ENCODE data around the gene GOLGA6L26. TPM values are rescaled to one million over a fixed set of nuclear protein-coding genes. Genes with fewer than 3 reads are reported as not detected.
A peak's percentile ranks its signal among the peaks of the same experiment; 100 is the strongest.
"Not testable (repeated sequence)": the region's sequence is repeated elsewhere in the genome, so short reads cannot be mapped to it uniquely, and the experiment has no call there.

GOLGA6L26 gene
- total and polyA plus RNA-seq, 2 of the 4 experiments (the other 2 are of a cell fraction): not detected

DNA sequence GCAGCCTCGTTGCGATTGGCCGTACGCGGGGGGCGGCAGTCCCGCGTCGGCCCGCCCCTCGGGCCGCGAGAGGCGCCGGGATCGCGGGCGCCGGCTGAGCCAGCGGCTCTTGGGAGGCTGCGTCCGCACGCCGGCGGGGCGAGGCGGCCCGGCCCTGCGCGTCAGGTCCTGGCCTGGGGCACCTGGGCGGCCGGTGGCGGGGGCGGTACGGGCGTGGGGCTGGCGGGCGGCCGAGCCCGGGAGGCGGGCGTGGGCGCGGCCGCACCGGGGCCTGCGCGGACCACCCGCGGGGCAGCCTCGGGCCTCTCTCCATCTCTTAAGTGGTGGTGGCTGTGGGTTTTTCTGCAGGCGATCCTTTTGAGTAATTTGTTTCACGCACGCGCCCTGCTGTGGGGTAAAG, 30.3 kb downstream of the GOLGA6L26 start:
- dilution Hi-C loops (cut with HindIII; ENCODE audit: low sequenced_read_pairs, unreplicated experiment): not testable (repeated sequence)
- peak overlapping the region; percentile 72 for H2AFZ ChIP-seq (replicated peaks; ENCODE audit: low read length, poor library complexity)

DNA sequence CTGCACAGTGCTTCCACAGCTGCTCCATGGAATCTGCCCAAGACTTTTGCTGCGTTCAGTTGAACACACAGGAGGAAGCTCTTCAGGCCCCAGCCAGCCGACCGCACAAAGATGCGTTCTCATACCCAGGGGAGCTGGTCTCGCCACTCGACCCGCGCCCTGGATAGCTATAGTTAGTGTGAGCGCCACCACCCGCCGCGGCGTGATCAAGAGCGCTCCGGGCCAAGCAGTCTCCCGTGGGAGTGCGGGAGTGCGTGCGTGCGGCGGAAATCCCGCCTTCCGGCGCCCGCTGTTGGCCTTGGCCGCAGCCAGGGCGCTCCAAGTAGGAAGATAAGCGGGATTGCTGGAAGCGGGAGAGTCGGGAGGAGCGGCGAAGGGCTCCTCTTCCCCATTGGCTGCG, 30.8 kb downstream of the GOLGA6L26 start:
- H4K20me1 ChIP-seq (ENCODE audit: insufficient read depth, low read length); CTCF ChIA-PET; H2BK20ac ChIP-seq (ENCODE audit: low read depth, low read length); H2BK15ac ChIP-seq (ENCODE audit: low read depth, low read length); H3K9me3 ChIP-seq (ENCODE audit: control insufficient read depth, insufficient read depth, low read length); H3K23ac ChIP-seq (ENCODE audit: low read depth, low read length); H2AK5ac ChIP-seq (ENCODE audit: low read depth, low read length); H2AK9ac ChIP-seq (replicated peaks; ENCODE audit: low read depth, low read length, poor library complexity); H4K8ac ChIP-seq (ENCODE audit: low read depth in 2 of 2, low read length in 2 of 2); H3K14ac ChIP-seq (replicated peaks; ENCODE audit: low read depth, low read length); dilution Hi-C loops (cut with HindIII; ENCODE audit: low sequenced_read_pairs, unreplicated experiment); intact Hi-C loops (cut with micrococcal nuclease); H3K9me1 ChIP-seq (ENCODE audit: insufficient read depth, low read length); H3K4ac ChIP-seq (ENCODE audit: low read depth, low read length); H3K4me1 ChIP-seq (ENCODE audit: control insufficient read depth, insufficient read depth, low read length); POLR2A ChIA-PET (ENCODE audit: unreplicated experiment); H2BK120ac ChIP-seq (ENCODE audit: low read depth, low read length); H4K5ac ChIP-seq (ENCODE audit: low read depth, low read length); H3K27me3 ChIP-seq (ENCODE audit: control insufficient read depth, insufficient read depth, low read length); H2AFZ ChIP-seq (replicated peaks; ENCODE audit: low read length, poor library complexity); BruUV-seq (replicated peaks); H3K27ac ChIP-seq (ENCODE audit: insufficient read depth, low read length); DNase-seq; H2BK5ac ChIP-seq (ENCODE audit: low read depth, low read length, poor library complexity, severe bottlenecking); in situ Hi-C loops (cut with MboI; ENCODE audit: low sequenced_read_pairs); H3K9ac ChIP-seq (ENCODE audit: low read depth, low read length); H3K56ac ChIP-seq (ENCODE audit: extremely low read depth, insufficient read depth, low read length); H4K91ac ChIP-seq (ENCODE audit: insufficient read depth, low read depth, low read length); H3K18ac ChIP-seq (ENCODE audit: low read depth, low read length): not testable (repeated sequence)
- peak overlapping the region; percentile 38 for H3K4me3 ChIP-seq (ENCODE audit: insufficient read depth, low read depth, low read length)
- ATAC-seq (ENCODE audit: low read depth): peak; percentile 46; the same call in 1 of the 2 replicates
- WGBS, 2 experiments (ENCODE audit: extremely low coverage in 2 of 2, insufficient read length in 1 of 2): no CpG with 5 or more reads among the region's 33 CpGs
- peak overlapping the region; percentile 74 for H3K4me2 ChIP-seq (ENCODE audit: low read depth, low read length)
- peaks cover 9 to 17% of the 10 kb centered on the region in 2 experiments for H3K79me1 ChIP-seq (ENCODE audit: low read depth in 1 of 2, low read length in 2 of 2)
- peaks cover 11% of the 10 kb centered on the region for H3K36me3 ChIP-seq (ENCODE audit: control insufficient read depth, insufficient read depth, low read length)

More for the DNA sequence above, 30.3 kb downstream of the GOLGA6L26 start:
- H3K56ac ChIP-seq (ENCODE audit: extremely low read depth, insufficient read depth, low read length); ATAC-seq (ENCODE audit: low read depth); H3K9me3 ChIP-seq (ENCODE audit: control insufficient read depth, insufficient read depth, low read length); BruUV-seq (replicated peaks); in situ Hi-C loops (cut with MboI; ENCODE audit: low sequenced_read_pairs); H3K4ac ChIP-seq (ENCODE audit: low read depth, low read length); POLR2A ChIA-PET (ENCODE audit: unreplicated experiment); intact Hi-C loops (cut with micrococcal nuclease); H4K5ac ChIP-seq (ENCODE audit: low read depth, low read length); H4K91ac ChIP-seq (ENCODE audit: insufficient read depth, low read depth, low read length); H3K23ac ChIP-seq (ENCODE audit: low read depth, low read length); H3K18ac ChIP-seq (ENCODE audit: low read depth, low read length); H2BK15ac ChIP-seq (ENCODE audit: low read depth, low read length); CTCF ChIA-PET; H3K4me1 ChIP-seq (ENCODE audit: control insufficient read depth, insufficient read depth, low read length); H2BK20ac ChIP-seq (ENCODE audit: low read depth, low read length); H2BK120ac ChIP-seq (ENCODE audit: low read depth, low read length); H2AK9ac ChIP-seq (replicated peaks; ENCODE audit: low read depth, low read length, poor library complexity); H2AK5ac ChIP-seq (ENCODE audit: low read depth, low read length); H4K20me1 ChIP-seq (ENCODE audit: insufficient read depth, low read length); H3K27me3 ChIP-seq (ENCODE audit: control insufficient read depth, insufficient read depth, low read length); H2BK5ac ChIP-seq (ENCODE audit: low read depth, low read length, poor library complexity, severe bottlenecking); H3K14ac ChIP-seq (replicated peaks; ENCODE audit: low read depth, low read length); H3K9me1 ChIP-seq (ENCODE audit: insufficient read depth, low read length): not testable (repeated sequence)
- Histone ChIP-seq H4K8ac (ENCODE audit: low read depth in 2 of 2, low read length in 2 of 2) (0 out of 4 replicates have a peak overlapping the region, but pooled peaks of 1 of the 2 experiments have one; percentile 63), H3K4me2 (ENCODE audit: low read depth, low read length) (peak overlapping the region; percentile 74), H3K79me1 (ENCODE audit: low read depth in 1 of 2, low read length in 2 of 2) (peaks cover 9 to 19% of the 10 kb centered on the region in 2 experiments), H3K36me3 (ENCODE audit: control insufficient read depth, insufficient read depth, low read length) (peaks cover 12% of the 10 kb centered on the region), H3K9ac (ENCODE audit: low read depth, low read length) (peak overlapping the region; percentile 93), H3K4me3 (ENCODE audit: insufficient read depth, low read depth, low read length) (peak overlapping the region; percentile 80), H3K27ac (ENCODE audit: insufficient read depth, low read length) (peak overlapping the region; percentile 66)
- peak; percentile 32 for DNase-seq
- no CpG with 5 or more reads among the region's 55 CpGs for WGBS, 2 experiments (ENCODE audit: extremely low coverage in 2 of 2, insufficient read length in 1 of 2)

Data from IMR-90 (cell line).